ENCODE results near the gene FERMT1.

The FERMT1 gene

DNA sequence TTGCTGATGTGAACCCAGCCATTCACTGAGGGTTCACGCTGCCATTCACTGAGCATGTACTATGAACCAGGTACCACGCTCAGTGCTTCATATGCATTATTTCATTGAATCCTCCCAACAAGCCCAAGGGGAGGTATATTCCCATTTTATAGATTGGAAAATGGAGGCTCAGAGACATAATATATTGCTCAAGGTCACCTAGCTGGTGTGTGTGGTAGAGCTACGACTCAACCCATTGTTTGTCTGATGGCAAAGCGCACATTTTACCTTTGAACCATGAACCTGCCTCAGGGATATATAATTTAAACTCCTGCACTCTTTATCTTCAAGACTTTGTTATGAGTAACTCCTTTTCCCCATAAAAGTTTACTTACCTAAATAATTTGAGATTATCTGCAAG, 28.3 kb downstream of the FERMT1 start:
- H3K4me1 ChIP-seq (ENCODE audit: control insufficient read depth, insufficient read depth, low read length, poor library complexity, severe bottlenecking): no peaks in the 10 kb centered on the region
- H3K9me3 ChIP-seq (ENCODE audit: control insufficient read depth, low read length): no peaks in the 10 kb centered on the region
- WGBS, 2 experiments (ENCODE audit: insufficient coverage in 2 of 2): 100% methylated on average over 1 to 2 of the region's 4 CpGs
- H3K27ac ChIP-seq (ENCODE audit: low read depth, low read length, severe bottlenecking): no peak overlapping the region
- no peak overlapping the region for H3K4me3 ChIP-seq (ENCODE audit: extremely low read depth, insufficient read depth, low read length, poor library complexity, severe bottlenecking)
- peaks cover 4% of the 10 kb centered on the region for H3K36me3 ChIP-seq (ENCODE audit: control insufficient read depth, insufficient read depth, low read length)

DNA sequence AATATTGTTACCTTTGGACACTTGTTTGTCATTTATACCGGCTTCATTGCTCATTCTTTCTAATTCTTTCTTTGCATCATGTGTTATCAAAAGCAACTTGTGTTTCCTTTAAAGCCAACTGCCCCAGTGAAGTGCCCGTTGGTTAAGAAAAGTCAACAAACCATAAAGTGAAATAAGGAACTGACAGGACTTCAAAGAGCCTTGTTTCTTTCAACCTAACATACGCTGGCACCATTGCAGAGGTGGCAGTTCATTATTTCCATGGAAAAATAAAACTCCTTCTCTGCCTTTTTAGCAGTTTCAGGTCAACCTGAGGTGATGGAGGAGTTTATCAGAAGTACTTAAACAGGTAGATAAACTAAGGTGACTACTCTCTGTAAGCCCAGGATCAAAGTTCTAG, 28.8 kb downstream of the FERMT1 start:
- Histone ChIP-seq H3K9me3 (ENCODE audit: control insufficient read depth, low read length) (no peaks in the 10 kb centered on the region), H3K27ac (ENCODE audit: low read depth, low read length, severe bottlenecking) (no peak overlapping the region), H3K4me3 (ENCODE audit: extremely low read depth, insufficient read depth, low read length, poor library complexity, severe bottlenecking) (no peak overlapping the region), H3K36me3 (ENCODE audit: control insufficient read depth, insufficient read depth, low read length) (peaks cover 4% of the 10 kb centered on the region), H3K4me1 (ENCODE audit: control insufficient read depth, insufficient read depth, low read length, poor library complexity, severe bottlenecking) (no peaks in the 10 kb centered on the region)
- WGBS, 2 experiments (ENCODE audit: insufficient coverage in 2 of 2): 100% methylated on average over 1 to 2 of the region's 3 CpGs

DNA sequence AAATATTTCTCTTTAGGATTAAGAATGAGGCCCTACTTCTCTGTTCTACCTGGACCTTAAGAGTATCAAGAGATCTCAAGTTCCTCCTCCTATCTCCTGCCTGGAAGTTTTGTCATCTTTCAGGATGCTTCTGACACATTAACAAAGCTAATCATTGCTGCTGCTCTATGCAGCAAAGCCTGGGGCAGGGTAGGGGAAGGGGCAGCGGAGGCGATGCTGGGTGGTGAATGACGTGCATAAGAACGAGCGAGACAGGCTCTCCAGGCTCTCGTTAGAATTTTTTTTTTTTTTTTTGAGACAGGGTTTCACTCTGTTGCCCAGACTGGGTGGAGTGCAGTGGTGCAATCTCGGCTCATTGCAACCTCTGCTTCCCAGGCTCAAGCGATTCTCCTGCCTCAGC, 31.2 kb downstream of the FERMT1 start:
- H3K27ac ChIP-seq (ENCODE audit: low read depth, low read length, severe bottlenecking): no peak overlapping the region
- WGBS, 2 experiments (ENCODE audit: insufficient coverage in 2 of 2): 93 to 98% methylated on average over 6 to 8 of the region's 8 CpGs

DNA sequence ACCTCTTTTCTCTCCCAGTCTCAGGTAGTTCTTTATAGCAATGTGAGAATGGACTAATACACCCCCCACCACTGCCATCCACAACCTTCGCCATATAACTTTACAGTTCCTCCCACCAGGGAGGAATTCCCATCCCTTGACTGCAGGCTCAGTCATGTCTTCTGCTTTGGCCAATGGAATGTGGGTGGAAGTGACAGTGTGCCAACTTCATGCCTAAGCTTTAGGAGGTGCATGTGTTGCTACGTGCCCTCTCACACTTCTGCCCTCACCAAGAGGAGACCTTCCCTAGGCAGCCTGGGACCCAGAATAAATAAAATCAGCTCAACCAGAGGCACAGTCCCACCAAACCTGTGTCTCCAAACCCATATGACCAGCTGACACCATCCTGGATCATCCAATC, 36.0 kb downstream of the FERMT1 start:
- Histone ChIP-seq H3K9me3 (ENCODE audit: control insufficient read depth, low read length) (no peaks in the 10 kb centered on the region), H3K27ac (ENCODE audit: low read depth, low read length, severe bottlenecking) (no peak overlapping the region), H3K4me3 (ENCODE audit: extremely low read depth, insufficient read depth, low read length, poor library complexity, severe bottlenecking) (no peak overlapping the region), H3K36me3 (ENCODE audit: control insufficient read depth, insufficient read depth, low read length) (peaks cover 8% of the 10 kb centered on the region), H3K4me1 (ENCODE audit: control insufficient read depth, insufficient read depth, low read length, poor library complexity, severe bottlenecking) (no peaks in the 10 kb centered on the region)
- WGBS, 2 experiments (ENCODE audit: insufficient coverage in 2 of 2): 80% methylated on average over 1 of the region's 2 CpGs

More for the DNA sequence above, 31.2 kb downstream of the FERMT1 start:
- H3K4me1 ChIP-seq (ENCODE audit: control insufficient read depth, insufficient read depth, low read length, poor library complexity, severe bottlenecking): no peaks in the 10 kb centered on the region
- H3K36me3 ChIP-seq (ENCODE audit: control insufficient read depth, insufficient read depth, low read length): peaks cover 4% of the 10 kb centered on the region
- H3K4me3 ChIP-seq (ENCODE audit: extremely low read depth, insufficient read depth, low read length, poor library complexity, severe bottlenecking): no peak overlapping the region
- H3K9me3 ChIP-seq (ENCODE audit: control insufficient read depth, low read length): no peaks in the 10 kb centered on the region

DNA sequence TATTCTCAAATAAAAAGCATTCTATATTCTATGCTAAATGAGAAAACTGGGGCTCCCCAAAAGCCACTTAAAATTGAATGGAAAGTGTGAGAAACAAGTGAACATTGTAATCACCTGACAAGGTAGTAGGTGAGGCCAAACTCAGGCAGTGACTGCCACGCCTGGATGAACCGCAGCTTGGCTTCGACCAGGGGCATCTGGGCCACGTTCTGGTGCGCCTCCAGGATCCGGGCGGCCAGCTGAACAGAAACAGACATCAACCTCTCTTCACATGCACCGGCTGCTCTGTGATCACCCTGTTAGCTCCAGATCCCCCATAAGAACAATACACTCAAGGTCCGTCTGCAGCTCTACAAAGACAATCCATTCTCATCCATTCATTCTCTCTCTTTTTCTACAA, 38.9 kb downstream of the FERMT1 start:
- no peaks in the 10 kb centered on the region for H3K4me1 ChIP-seq (ENCODE audit: control insufficient read depth, insufficient read depth, low read length, poor library complexity, severe bottlenecking)
- no peak overlapping the region for H3K4me3 ChIP-seq (ENCODE audit: extremely low read depth, insufficient read depth, low read length, poor library complexity, severe bottlenecking)
- no peaks in the 10 kb centered on the region for H3K9me3 ChIP-seq (ENCODE audit: control insufficient read depth, low read length)
- WGBS, 2 experiments (ENCODE audit: insufficient coverage in 2 of 2): 91 to 96% methylated on average over 8 to 9 of the region's 9 CpGs
- H3K27ac ChIP-seq (ENCODE audit: low read depth, low read length, severe bottlenecking): no peak overlapping the region
- H3K36me3 ChIP-seq (ENCODE audit: control insufficient read depth, insufficient read depth, low read length): peaks cover 8% of the 10 kb centered on the region

DNA sequence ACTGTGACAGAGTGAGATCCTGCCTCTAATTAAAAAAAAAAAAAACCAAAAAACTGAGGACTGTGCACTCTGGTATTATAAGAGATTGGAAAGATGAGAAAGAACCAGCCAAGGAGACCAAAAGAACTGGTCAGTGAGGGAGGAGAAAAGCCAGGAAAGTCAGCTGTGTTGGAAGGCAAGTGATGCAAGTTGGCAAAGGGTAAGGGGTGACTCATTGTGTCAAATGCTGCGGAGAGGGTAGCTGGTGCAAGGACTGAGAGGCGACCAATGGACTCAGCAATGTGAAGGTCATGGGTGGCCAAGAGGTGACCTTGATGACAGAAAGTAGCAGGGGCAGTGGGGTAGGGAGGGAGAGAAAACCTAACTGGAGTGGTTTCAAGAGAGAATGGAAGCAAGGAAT, 41.6 kb downstream of the FERMT1 start:
- Histone ChIP-seq H3K36me3 (ENCODE audit: control insufficient read depth, insufficient read depth, low read length) (peaks cover 6% of the 10 kb centered on the region), H3K9me3 (ENCODE audit: control insufficient read depth, low read length) (no peaks in the 10 kb centered on the region), H3K4me1 (ENCODE audit: control insufficient read depth, insufficient read depth, low read length, poor library complexity, severe bottlenecking) (no peaks in the 10 kb centered on the region), H3K4me3 (ENCODE audit: extremely low read depth, insufficient read depth, low read length, poor library complexity, severe bottlenecking) (no peak overlapping the region), H3K27ac (ENCODE audit: low read depth, low read length, severe bottlenecking) (no peak overlapping the region)
- 89 to 94% methylated on average over 2 of the region's 2 CpGs for WGBS, 2 experiments (ENCODE audit: insufficient coverage in 2 of 2)

DNA sequence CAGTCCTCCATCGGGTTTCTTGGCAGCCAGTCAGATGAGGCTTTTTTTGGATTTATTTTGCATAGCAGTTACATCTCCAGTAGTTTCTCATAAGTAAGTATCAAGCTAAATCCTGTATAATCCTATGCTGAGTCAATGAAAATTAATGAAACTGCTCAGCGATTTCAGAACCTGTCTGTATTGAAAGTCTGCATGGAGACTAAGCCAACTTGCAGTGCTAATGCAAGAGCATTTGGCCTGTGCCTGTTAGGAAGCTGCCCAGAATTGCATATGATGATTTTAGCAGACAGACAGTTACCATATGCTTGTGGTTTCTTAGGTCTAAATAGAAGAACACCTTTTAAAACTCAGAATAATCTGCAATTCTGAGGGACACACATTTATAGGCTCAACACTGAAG, 43.8 kb downstream of the FERMT1 start:
- 67 to 100% methylated on average over 1 of the region's 2 CpGs for WGBS, 2 experiments (ENCODE audit: insufficient coverage in 2 of 2)
- Histone ChIP-seq H3K4me3 (ENCODE audit: extremely low read depth, insufficient read depth, low read length, poor library complexity, severe bottlenecking) (no peak overlapping the region), H3K36me3 (ENCODE audit: control insufficient read depth, insufficient read depth, low read length) (peaks cover 6% of the 10 kb centered on the region), H3K4me1 (ENCODE audit: control insufficient read depth, insufficient read depth, low read length, poor library complexity, severe bottlenecking) (peaks cover 6% of the 10 kb centered on the region), H3K9me3 (ENCODE audit: control insufficient read depth, low read length) (no peaks in the 10 kb centered on the region), H3K27ac (ENCODE audit: low read depth, low read length, severe bottlenecking) (no peak overlapping the region)

DNA sequence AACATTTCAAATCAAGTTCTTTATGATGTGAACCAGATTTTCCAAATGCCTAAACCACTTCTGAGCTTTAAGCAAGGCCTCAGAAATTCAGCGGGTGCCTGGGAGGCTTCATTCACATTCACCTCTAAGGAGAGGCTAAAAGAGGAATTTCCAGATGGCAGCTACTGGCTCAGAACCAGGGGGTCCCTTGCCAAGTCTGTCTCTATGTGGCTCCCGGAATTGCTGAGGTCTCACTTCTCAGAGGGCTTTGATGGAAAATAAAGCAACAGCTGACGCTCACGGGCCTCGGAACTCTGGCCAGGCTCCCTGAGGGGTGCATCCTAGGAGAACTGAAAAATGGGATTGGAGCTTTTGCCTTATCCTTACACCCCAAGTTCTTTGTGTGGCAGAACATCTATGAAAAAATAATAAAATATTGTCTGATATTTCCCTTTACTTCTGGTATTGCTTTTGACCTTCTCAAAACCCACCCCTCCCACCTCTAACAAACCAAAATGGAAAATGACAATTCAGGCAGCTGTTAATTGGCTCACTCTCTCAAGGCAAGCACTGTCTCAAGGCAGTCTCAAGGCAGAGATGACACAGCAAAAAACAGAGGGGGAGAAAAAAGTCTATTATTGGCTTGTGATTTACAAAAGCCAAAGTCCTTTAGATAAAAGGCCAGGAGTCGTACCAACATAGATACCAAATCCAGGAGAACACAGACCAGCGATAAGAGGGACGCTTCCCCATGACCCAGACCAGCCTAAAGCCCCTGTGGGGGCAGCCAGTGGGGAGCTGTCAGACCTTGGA, 47.2 kb downstream of the FERMT1 start:
- H3K9me3 ChIP-seq (ENCODE audit: control insufficient read depth, low read length): no peaks in the 10 kb centered on the region
- H3K36me3 ChIP-seq (ENCODE audit: control insufficient read depth, insufficient read depth, low read length): peaks cover 6% of the 10 kb centered on the region
- peaks cover 6% of the 10 kb centered on the region for H3K4me1 ChIP-seq (ENCODE audit: control insufficient read depth, insufficient read depth, low read length, poor library complexity, severe bottlenecking)
- no peak overlapping the region for H3K4me3 ChIP-seq (ENCODE audit: extremely low read depth, insufficient read depth, low read length, poor library complexity, severe bottlenecking)
- no peak overlapping the region for H3K27ac ChIP-seq (ENCODE audit: low read depth, low read length, severe bottlenecking)
- WGBS, 2 experiments (ENCODE audit: insufficient coverage in 2 of 2): 88% methylated on average over 4 to 5 of the region's 8 CpGs

DNA sequence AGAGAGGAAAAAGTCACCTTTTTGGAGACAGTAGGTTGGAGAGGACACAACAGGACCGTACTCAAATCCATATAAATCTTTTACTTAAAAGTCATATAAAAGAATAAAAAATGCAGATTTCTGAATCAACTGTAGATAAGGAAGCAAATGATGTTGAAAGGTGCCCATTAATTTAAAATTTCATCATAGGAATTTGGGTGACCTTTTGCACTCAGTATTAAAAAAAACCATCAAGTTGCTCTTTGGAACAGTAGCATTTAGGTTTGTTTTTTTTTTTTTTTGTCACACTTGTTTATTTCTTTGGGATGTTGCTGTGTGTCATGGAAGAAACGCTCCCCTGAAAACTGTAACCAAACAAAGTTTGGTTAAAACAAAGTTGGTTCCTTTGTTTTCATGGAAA, 48.0 kb downstream of the FERMT1 start:
- no peak overlapping the region for H3K4me3 ChIP-seq (ENCODE audit: extremely low read depth, insufficient read depth, low read length, poor library complexity, severe bottlenecking)
- 100% methylated on average over 1 of the region's 2 CpGs; no CpG with 5 or more reads in 1 of the 2 experiments for WGBS, 2 experiments (ENCODE audit: insufficient coverage in 2 of 2)
- H3K4me1 ChIP-seq (ENCODE audit: control insufficient read depth, insufficient read depth, low read length, poor library complexity, severe bottlenecking): peaks cover 6% of the 10 kb centered on the region
- no peaks in the 10 kb centered on the region for H3K9me3 ChIP-seq (ENCODE audit: control insufficient read depth, low read length)
- no peak overlapping the region for H3K27ac ChIP-seq (ENCODE audit: low read depth, low read length, severe bottlenecking)
- H3K36me3 ChIP-seq (ENCODE audit: control insufficient read depth, insufficient read depth, low read length): peaks cover 6% of the 10 kb centered on the region

DNA sequence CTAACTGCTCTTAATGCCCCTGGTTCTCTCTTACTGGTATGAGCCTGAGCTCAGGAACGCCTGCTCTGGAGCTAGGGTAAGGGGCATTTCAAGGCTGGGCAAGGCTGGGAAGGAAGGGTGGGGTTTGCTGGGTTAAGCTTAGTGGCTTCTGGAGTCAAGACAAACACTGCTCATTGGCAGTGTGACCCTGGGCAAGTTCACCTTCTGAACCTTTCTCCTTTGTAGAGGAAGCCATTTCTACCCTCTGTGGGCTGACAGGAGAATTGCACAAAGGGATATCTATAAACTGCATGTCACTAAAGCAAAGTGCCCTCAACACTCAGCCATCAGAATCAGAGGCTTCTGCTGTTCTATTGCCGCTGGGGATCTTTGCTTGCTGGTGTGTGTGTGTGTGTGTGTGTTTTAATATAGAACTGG, 48.7 kb downstream of the FERMT1 start:
- no peak overlapping the region for H3K27ac ChIP-seq (ENCODE audit: low read depth, low read length, severe bottlenecking)
- peaks cover 6% of the 10 kb centered on the region for H3K4me1 ChIP-seq (ENCODE audit: control insufficient read depth, insufficient read depth, low read length, poor library complexity, severe bottlenecking)
- no peaks in the 10 kb centered on the region for H3K9me3 ChIP-seq (ENCODE audit: control insufficient read depth, low read length)
- WGBS, 2 experiments (ENCODE audit: insufficient coverage in 2 of 2): 83 to 100% methylated on average over 1 of the region's 2 CpGs
- H3K36me3 ChIP-seq (ENCODE audit: control insufficient read depth, insufficient read depth, low read length): peaks cover 6% of the 10 kb centered on the region
- H3K4me3 ChIP-seq (ENCODE audit: extremely low read depth, insufficient read depth, low read length, poor library complexity, severe bottlenecking): no peak overlapping the region
